Posterior vena cava (tissue), 2 donors: Measurements from ENCODE around the gene EVA1A. TPM values are rescaled to one million over a fixed set of nuclear protein-coding genes. Genes with fewer than 3 reads are reported as not detected.

ENCODE experiments used
- DNase-seq: peaks from one replicate; pipeline ENCODE4 v3.0.0-alpha.2; 2020; ENCODE audit warnings: low spot score
- intact Hi-C, 2 donors: fragments of 100-400 bp; cut with DNase I; formaldehyde crosslinking; loops; one replicate each; pipeline versions ENCODE4 v1.14.1 to v1.14.2; 2022 to 2023
- total RNA-seq, 2 donors: library from RNA; stranded (reverse); fragmentation: NEBNext Ultra II Directional; extraction: Animal tissue kit (Norgen Biotek cat#: 25700); gene quantifications; one replicate each; pipeline ENCODE4 v1.2.1, GENCODE V29; 2021
- donor health status: DM: yes; HTN: yes; CAD: no.
- donor health status: DM: yes; HTN: yes; CAD: no.

Gene EVA1A
- total RNA-seq, 2 donors from 2014 or later = 0.56 to 1.1 TPM

DNA sequence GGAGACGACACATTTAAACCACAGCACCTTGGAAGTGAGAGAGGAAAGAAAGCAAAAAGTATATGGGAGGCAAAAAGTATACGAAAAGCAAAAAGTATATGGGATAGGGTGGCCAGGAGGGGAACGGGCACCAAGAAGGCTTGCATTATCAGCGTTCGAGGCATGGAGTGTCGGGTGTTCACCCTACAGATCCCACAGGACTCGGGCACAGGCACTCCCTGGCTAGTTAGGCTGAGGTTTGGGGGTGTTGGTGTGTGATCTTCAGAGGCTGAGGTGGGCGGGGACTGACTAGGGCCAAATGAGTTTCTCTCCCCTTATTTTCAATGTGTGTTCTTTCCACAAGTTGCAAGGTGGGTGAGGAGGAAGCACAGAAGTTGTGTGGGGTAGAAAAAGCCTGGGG lies 86.6 kb downstream of the EVA1A start:
- intact Hi-C loops = no loop called here

DNA sequence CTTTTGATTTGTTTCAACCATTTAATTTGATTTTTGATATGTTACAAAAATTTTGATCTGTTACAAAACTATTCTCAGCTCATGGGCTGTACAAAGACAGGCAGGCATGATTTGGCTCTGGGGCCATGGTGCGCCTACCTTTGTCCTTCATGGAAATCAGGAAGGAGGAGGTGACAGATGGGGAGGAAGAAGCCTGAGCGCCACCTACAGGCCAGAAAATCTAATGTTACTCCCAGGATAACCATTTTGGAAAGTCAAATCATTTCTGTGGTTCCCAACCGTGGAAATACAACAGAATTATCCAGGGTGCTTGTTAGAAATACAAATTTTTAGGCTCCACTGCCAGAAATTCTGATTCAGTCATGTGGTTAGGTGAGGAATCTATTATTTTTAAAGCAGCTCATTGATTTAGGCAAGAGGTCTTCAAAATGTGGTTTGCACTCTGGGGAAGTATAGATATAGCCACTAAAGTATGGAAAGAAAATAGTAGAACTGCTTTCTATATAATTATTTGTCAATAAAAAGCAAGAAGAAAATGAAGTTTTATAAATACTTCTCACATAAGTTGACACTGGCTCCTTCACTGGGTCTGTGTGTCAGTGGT lies 93.9 kb downstream of the EVA1A start:
- intact Hi-C loops = no loop called here
- no peak for DNase-seq

More for the DNA sequence above, 86.6 kb downstream of the EVA1A start:
- DNase-seq = no peak

DNA sequence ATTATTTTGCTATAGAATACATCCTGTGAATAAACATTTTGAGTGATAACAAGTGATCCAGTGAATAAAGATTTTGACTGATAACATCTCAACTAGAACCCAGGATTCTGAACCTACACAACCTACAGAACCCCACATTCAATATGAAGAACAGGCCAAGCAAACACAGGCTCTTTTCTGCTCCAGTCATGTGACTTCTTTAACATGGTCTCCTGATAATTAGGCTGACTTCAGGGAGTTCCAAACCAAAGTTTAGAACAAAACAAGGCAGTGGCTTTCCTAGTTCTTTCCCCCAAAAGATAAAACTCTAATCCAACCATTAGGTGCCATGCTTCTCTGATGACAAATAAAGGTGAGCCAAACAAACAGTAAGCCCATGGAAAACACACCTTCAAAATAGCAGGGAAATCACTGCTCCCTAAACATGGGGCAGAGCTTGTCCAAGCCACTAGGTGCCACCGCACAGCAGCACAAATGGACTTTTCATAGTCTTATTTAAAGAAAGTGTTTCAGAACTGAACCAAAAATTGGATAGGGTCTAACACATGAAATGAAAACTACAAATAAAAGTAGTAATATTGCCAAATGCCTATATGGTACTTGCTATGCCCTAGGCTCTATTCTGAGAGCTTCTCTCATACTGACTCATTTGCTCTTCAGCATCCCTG lies 95.3 kb downstream of the EVA1A start:
- DNase-seq = no peak

DNA sequence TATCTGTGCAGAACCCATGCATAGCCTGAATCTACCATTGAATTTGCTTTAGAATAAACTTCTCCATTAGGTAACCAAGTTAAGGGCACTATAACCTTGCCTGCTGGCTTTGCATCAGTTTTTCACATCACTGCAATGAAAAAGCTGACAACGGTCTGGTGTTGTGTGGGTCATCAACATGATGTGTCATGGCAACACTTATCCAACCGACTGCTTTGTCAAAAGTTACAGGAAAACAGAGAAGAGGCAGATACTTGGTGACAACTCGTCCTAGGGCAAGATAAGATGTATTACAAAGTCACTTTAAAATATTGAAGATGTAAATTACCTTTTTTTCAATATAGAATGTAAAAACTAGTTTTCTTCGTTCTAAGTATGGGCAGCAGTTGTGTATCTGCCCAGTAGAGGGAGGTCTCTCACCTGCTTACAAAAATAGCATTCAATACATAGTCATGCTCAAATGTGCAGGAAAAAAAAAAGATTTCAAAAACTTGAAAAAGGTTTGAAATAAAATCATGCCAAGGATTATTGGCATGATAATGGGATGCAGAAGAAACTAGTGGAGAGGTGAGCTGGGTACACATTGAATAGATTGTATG lies 96.3 kb downstream of the EVA1A start:
- DNase-seq = no peak
- intact Hi-C loops = no loop called here

More for the DNA sequence above, 95.3 kb downstream of the EVA1A start:
- intact Hi-C loops = no loop called here

DNA sequence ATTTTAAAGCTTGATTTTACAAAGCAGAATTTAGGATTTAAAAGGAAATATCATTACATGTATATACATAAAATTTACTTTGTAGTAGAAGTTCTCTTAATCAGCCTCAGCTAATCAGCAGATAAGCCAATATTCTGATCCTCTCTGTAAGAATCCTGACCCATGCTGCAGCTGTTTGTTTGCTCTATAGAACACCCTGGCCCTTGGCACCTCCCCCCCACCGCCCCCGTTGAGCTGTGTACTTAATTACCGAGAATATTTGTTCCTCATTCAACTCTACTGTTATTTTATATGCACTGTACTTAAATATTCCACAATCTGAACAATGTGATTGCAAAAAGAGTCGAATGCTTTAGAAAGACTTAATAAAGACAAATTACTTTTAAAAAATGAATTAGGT lies 98.0 kb downstream of the EVA1A start:
- intact Hi-C loops = no loop called here
- no peak for DNase-seq

DNA sequence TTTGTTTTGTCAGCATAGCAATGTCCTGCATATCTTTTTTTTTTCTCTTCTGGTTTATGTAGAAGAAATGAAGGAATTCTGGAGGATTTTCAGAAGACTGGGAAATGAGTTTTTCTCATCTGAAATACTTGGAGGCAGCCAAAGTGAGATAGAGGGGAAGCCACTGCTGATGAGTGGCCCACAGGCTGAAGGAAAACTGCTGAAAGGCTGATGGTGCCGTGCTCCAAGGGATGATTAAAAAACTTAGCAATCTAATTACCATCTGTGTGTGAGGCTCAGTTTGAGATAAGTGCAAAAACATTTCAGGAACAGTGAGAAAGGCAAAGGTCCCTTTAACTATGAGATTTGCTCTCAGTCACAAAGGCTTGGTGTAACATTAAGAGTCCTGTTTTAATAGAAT lies 98.5 kb downstream of the EVA1A start:
- intact Hi-C loops = no loop called here
- DNase-seq = no peak

DNA sequence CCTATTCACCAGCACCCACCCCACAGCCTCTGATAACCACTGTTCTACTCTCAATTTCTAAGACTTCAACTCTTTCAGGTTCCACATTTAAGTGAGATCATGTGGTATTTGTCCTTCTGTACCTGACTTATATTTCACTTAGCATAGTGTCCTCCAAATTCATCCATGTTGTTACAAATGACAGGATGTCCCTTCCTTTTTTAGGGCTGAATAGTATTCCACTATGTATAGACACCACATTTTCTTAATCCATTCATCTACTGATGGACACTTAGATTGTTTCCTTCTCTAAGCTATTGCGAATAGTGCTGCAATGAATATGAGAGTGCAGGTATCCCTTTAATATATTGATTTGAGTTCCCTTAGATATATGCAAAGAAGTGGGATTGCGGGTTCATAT lies 100.1 kb downstream of the EVA1A start:
- no peak for DNase-seq
- intact Hi-C loops = no loop called here

DNA sequence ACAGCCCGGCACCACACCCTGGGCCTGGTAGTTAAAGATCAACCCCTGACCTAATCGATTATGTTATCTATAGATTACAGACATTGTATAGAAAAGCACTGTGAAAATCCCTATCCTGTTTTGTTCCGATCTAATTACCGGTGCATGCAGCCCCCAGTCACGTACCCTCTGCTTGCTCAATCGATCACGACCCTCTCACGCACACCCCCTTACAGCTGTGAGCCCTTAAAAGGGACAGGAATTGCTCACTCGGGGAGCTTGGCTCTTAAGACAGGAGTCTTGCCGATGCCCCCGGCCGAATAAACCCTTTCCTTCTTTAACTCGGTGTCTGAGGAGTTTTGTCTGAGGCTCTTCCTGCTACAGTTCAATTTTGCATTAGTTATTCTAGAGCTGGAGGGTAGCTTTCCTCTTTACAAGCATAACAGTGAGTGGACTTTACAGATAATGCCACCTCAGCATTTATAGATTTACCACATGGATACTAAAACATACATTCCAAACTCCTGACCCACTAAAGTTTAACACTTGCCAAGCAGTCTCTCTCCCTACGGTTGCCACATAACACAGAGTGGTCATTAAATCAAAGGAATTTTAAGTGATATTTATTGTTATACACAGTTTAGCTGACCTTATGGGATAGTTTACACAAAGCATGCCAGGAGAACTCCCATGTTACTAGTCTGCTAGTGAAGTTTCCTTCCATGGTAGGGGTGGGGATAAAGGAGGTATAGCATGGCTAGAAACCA lies 101.0 kb downstream of the EVA1A start:
- DNase-seq = no peak
- intact Hi-C loops = no loop called here

DNA sequence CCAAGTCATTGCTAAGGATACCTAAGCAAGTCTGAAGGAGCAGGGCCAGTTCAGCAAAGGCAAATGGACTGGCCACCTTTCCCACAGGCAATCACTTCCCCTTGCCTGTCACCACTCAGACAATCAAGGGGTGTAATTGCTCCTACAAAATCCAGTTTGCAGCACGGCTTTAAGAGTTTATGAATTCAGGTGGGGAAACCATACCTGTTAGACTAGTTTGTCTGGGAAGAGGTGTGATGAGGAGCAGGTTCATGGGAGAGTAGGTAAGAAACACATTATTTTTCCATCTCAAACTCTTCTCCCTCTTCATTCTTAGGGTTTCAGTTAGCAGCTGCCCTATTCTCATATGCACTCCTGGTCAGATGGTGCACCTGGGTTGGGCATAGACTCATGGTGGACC lies 102.5 kb downstream of the EVA1A start:
- no peak for DNase-seq
- intact Hi-C loops = no loop called here

DNA sequence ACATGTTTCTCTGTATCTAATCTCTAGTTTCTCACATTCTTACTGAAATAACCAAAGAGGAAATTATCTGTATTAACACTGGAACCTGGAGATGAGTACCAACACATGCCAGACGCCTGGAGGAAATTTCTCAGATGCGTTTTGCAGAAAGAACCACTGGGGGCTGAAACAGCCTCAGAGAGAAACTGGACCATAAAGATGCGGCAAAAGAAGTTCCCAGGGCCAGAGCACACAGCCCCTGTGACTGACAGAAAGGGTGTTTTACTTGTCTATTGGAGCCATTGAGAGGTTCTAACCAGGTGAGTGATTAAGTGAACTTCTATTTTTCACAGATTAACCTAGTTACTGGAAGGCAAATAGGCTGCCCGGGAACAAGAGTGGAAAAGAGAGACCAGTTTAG lies 103.9 kb downstream of the EVA1A start:
- no peak for DNase-seq
- intact Hi-C loops = no loop called here

DNA sequence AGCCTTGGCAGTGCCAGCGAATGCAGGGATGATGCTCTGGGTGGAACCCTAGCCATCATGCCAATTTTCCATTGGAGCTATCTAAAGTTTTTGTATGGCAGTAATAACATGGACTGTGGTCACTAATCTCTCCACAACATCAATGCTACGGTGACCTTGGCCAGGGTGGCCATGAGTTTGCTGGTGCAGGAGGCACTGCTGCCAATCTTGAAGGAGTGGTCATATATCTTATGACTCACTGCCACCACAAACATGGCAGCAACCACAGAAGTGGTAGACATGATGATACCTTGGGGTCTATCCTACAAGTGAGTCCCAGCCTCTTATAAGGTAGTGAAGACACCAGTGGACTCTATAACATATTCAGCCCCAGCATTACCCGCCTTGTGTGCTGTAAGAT lies 104.6 kb downstream of the EVA1A start:
- DNase-seq = no peak
- intact Hi-C loops = no loop called here

DNA sequence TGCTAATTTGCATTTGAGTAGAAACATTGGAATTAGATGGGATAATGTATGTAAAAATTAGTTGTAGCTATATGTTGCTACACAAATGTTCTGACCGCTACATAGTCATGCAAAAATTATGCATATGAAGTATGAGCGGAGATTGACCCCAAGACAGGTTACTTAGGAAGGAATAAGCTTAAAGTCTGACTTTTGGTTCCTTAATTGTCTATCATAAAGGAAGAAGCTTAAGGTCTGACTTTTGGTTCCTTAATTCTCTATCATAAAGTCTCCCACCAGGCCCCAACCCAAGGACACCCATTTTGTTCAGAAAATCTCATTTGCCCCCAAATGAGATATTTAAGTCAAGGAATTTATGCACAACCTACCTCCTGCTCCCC lies 106.5 kb downstream of the EVA1A start:
- intact Hi-C loops = no loop called here
- DNase-seq = no peak

DNA sequence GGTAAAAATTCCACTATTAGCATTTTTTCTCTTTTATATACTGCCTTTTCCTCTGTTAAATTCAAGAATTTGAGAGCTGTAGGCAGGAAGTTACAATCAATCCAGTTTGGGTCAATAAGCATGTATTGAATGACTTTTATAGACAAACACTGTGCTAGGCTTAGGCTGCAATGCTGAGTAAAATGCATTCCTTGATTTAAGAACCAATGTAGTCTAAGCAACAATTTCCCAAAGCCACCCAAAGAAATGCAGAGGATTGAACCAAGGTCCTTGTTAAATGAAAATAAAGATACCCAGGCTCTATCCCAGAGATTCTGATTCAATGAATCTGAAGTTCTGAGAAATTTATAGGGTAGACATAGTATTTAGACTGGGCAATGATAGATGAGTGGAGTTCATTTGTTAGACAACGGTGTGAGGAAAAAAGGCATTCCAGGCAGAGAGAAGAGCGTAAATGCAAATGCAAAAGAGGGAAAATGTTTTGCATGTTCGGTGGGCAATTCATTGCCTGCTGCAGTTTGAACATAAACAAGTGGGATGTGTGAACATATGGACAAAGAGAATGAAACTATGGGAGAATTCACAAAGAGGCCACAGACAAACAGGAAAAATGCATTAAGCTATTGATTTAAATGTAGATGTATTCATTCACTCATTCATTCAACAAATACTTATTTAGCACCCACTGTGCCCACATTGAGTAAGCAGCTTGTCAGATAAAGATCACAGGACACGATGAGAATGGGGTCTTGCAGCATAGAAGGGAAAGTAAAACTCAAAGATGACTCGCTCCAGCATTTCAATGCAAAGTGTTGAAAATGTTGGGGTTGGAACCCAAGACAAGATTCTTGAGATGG lies 107.1 kb downstream of the EVA1A start:
- DNase-seq = no peak
- intact Hi-C loops = no loop called here

DNA sequence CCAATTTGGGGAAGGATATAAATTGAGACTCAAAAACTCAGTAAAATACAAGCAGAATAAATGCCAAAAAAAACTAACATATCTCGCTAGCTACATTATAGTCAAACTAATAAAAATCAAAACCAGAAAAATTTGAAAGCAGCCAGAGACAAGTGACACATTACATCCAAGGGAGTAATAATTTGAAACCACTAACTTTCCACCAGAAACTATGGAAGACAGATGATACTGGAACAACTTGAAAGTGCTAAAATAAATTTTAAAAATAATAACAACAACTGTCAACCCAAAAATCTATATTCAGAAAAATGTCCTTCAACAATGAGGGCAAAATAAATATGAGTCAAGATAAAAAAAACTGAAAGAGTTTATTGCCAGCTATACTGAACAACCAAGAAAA lies 110.7 kb downstream of the EVA1A start:
- intact Hi-C loops = no loop called here
- no peak for DNase-seq

DNA sequence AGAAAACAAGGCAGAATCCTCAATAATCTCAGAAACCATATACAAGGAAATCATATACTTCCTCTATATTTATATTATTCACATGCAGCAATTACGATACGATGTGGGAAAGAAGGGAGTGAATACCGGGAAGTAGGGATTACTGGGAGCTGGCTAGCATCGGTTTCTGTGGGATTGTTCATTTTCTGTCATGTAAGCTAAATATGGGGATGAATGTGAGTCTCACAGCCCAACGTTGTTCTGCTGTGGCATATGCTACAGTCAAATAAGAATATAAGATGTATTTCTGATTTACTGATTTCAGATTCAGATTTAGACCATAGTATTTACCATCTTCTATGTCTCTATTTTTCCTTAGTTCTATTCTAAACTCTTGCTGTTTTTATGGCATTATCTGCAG lies 113.6 kb downstream of the EVA1A start:
- intact Hi-C loops = no loop called here
- no peak for DNase-seq

Other genes starting within 250 kb of the EVA1A start
- gene MRPL19, start 85.8 kb upstream of the EVA1A start, total RNA-seq = 10 to 100 TPM; 42.7 to 43.5 TPM
- gene GCFC2, start 150.0 kb upstream of the EVA1A start, total RNA-seq = 10 to 100 TPM; 18.6 to 21.3 TPM